AG04449 (cell line): ENCODE results near the gene FAM53B.

Experiments used
- CTCF ChIA-PET: fragments of 350-600 bp; formaldehyde crosslinking; extraction: SDS; loops from one replicate; lab custom pipeline; 2021; ENCODE audit warnings: antibody characterized with exemption; lab: Yijun Ruan, JAX
- POLR2A ChIA-PET: fragments of 400-600, 350-600 bp; formaldehyde crosslinking; extraction: SDS; loops from one replicate; lab custom pipeline; 2020; ENCODE audit warnings: antibody characterized with exemption, inconsistent platforms; lab: Yijun Ruan, JAX
- DNase-seq: peaks from one replicate; pipeline ENCODE4 v3.0.0-alpha.2; 2010; ENCODE audit warnings: low read depth, low spot score
- H3K4me3 ChIP-seq: 2 replicates; pipeline ENCODE4 v1.5.1; 2011; ENCODE audit warnings: low read depth, mild to moderate bottlenecking, control low read depth, low read length
- CTCF ChIP-seq: IDR thresholded peaks from one replicate; pipeline ENCODE4 v1.5.1; 2011; ENCODE audit warnings: mild to moderate bottlenecking, moderate library complexity, low read length, control low read depth, inconsistent platforms; ENCODE audit not compliant: insufficient read depth; ENCODE audit errors: missing control alignments

The FAM53B gene

GRCh38 chr10:124645467-124646095 is 98.6 kb downstream of the FAM53B start:
- POLR2A ChIA-PET, result no interaction called here
- CTCF ChIA-PET, result interaction anchor here (1.1 kb wide), 1 partner anchor 12 kb away, joined by 3 read pairs; no protein-coding TSS in a partner anchor
- H3K4me3 ChIP-seq, result no peak overlapping the region
- no peak for TF ChIP-seq CTCF
- DNase-seq, result no peak

GRCh38 chr10:124644771-124645415 is 99.3 kb downstream of the FAM53B start:
- ChIA-PET POLR2A (no interaction called here), CTCF (interaction anchor here (1.1 kb wide), 1 partner anchor 13 kb away, joined by 3 read pairs; no protein-coding TSS in a partner anchor)
- TF ChIP-seq CTCF, result no peak
- no peak for DNase-seq
- no peak overlapping the region for H3K4me3 ChIP-seq

- CTCF ChIA-PET, result no interaction called here
- TF ChIP-seq CTCF, result no peak
- no peak overlapping the region for H3K4me3 ChIP-seq
- POLR2A ChIA-PET, result no interaction called here
- no peak for DNase-seq
These were observed 99.9 kb downstream of the FAM53B start for GRCh38 chr10:124644236-124644635.

- ChIA-PET POLR2A (no interaction called here), CTCF (interaction anchor here (1.2 kb wide), 1 partner anchor 98 kb away, joined by 3 read pairs; no protein-coding TSS in a partner anchor)
- no peak for TF ChIP-seq CTCF
- no peak for DNase-seq
- no peak overlapping the region for H3K4me3 ChIP-seq
These were observed 100.7 kb downstream of the FAM53B start for GRCh38 chr10:124643330-124644009.

- POLR2A ChIA-PET, result no interaction called here
- no peak for TF ChIP-seq CTCF
- DNase-seq, result no peak
- CTCF ChIA-PET, result no interaction called here
- H3K4me3 ChIP-seq, result no peak overlapping the region
These were observed 102.0 kb downstream of the FAM53B start for GRCh38 chr10:124642088-124642710.
